Coronary artery (tissue), 2 donors: Measurements from ENCODE around the gene LRRK1.

Experiments used
- DNase-seq: peaks from one replicate; pipeline ENCODE4 v3.0.0-alpha.2; 2017; ENCODE audit warnings: low spot score
- H3K27ac ChIP-seq, 2 donors: fragments of 200-600 bp; sonication (generic); one replicate each; pipeline ENCODE4 v1.5.1; 2016 to 2019
- H3K4me3 ChIP-seq: fragments of 200-600 bp; sonication (generic); 2 replicates; pipeline ENCODE4 v1.5.1; 2016; ENCODE audit warnings: mild to moderate bottlenecking, moderate library complexity
- TF ChIP-seq, protein P1 (sequence below): fragments of 200-600 bp; sonication (generic); IDR thresholded peaks from one replicate; pipeline ENCODE4 v1.5.1; 2019; ENCODE audit warnings: antibody characterized with exemption

The LRRK1 gene

GRCh38 chr15:101085311-101085700, 166.1 kb downstream of the LRRK1 start:
- TF ChIP-seq, protein P1, sequence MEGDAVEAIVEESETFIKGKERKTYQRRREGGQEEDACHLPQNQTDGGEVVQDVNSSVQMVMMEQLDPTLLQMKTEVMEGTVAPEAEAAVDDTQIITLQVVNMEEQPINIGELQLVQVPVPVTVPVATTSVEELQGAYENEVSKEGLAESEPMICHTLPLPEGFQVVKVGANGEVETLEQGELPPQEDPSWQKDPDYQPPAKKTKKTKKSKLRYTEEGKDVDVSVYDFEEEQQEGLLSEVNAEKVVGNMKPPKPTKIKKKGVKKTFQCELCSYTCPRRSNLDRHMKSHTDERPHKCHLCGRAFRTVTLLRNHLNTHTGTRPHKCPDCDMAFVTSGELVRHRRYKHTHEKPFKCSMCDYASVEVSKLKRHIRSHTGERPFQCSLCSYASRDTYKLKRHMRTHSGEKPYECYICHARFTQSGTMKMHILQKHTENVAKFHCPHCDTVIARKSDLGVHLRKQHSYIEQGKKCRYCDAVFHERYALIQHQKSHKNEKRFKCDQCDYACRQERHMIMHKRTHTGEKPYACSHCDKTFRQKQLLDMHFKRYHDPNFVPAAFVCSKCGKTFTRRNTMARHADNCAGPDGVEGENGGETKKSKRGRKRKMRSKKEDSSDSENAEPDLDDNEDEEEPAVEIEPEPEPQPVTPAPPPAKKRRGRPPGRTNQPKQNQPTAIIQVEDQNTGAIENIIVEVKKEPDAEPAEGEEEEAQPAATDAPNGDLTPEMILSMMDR: no peak
- Histone ChIP-seq H3K4me3 (no peak overlapping the region), H3K27ac (no peak overlapping the region)
- no peak for DNase-seq

GRCh38 chr15:101086394-101087171, 167.4 kb downstream of the LRRK1 start:
- DNase-seq: no peak
- H3K27ac ChIP-seq: no peak overlapping the region
- H3K4me3 ChIP-seq: no peak overlapping the region
- TF ChIP-seq, protein P1: no peak

DNA sequence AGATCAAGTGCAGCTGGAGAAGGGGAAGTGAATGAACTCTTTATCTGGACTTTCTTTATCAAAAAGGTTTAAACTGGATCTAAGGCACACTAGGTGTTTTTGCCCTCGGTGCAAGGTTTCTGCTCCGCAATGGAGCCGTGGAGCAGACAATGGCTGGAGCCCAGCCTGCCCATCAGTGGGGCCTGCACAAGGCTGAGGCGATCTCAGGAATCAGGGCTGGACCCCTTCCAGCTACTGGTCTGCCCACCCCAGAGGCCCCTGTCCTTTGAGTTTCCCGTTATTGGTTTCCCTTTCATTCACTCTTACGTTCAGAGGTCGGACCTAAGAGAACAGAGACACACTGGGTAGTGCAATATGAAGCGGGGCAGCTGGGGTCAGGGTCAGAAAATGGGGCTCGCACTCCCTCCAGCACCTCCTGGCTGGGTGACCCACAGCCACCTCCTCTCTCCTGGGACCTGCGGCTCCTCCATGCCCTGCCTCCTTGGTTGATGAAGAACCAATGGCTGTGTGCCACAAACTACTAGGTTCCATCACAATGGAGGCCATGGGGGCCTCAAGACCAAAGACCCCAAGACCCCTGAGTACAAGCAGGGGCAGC, 168.1 kb downstream of the LRRK1 start:
- Histone ChIP-seq H3K27ac (no peak overlapping the region), H3K4me3 (no peak overlapping the region)
- DNase-seq: no peak
- TF ChIP-seq, protein P1: no peak

DNA sequence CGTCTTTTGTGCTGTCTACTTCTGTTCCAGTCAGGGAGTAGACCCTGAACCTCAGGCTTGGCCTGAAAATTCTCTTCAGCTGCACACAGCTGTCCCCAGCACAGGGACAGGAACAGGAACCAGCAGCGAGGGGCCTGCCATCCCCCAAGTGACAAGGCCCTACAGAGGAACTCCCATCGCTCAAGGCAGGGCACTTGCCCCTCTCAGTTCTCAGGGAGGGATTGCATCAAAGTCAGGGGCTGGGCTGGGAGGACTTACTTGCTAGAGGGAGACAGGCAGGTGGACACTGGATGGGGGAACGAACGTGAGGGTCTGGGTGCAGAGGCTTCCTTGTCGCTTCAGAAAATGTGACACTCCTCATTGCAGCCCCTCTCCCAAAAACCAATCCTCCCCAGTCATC, 169.1 kb downstream of the LRRK1 start:
- Histone ChIP-seq H3K27ac (no peak overlapping the region), H3K4me3 (no peak overlapping the region)
- TF ChIP-seq, protein P1: no peak
- no peak for DNase-seq

GRCh38 chr15:101088788-101089578, 169.8 kb downstream of the LRRK1 start:
- TF ChIP-seq, protein P1: peak; percentile 100
- no peak for DNase-seq
- Histone ChIP-seq H3K4me3 (peak overlapping the region; percentile 57), H3K27ac (peak overlapping the region in 1 of 2 donors; percentile 35)

DNA sequence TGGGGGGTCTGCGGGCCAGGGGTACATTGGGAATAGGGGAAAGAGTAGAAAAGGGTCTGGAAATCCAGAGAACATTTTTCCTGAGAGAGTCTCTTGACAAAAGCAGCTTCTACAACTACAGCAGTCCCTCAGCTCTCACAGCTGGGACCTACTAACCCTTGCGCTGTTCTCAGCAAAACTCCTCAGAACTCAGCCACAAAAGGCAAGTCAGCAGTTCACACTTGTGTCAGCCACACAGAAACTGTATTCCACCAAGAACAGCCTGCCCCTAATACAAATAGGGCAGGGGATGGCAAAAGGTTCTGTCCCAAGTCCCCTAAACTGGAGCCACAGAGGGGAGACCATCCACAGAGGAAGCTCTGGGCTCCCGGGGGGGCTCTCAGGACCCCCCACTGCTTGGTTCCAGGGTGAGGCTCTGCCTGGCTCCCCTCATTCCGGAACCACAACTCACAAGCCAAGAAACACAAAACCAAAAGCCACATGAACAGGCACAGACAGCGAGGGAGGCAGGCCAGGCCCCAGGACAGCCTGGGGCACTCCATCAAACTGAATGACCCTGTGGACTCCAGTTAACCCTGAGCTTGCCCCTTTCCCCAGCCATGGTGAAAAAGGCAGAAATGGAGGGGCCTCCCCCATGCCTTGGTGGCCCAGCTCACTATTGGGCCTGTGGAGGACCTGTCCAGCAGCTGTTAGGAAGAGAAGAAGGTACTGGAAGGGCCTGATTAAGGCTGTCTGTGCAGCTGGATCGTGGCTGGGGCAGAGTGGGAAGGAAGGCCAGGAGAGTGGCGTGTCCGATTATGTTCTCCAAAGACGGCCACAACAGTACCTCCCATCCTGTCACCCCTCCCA, 170.6 kb downstream of the LRRK1 start:
- peak overlapping the region in 1 of 2 donors; percentile 35 for H3K27ac ChIP-seq
- TF ChIP-seq, protein P1: no peak
- DNase-seq: no peak

More for the DNA sequence above, 170.6 kb downstream of the LRRK1 start:
- H3K4me3 ChIP-seq: no peak overlapping the region
